AG04450 (cell line): ENCODE results near the gene LUZP4. TPM values are rescaled to one million over a fixed set of nuclear protein-coding genes. Genes with fewer than 3 reads are reported as not detected.
"Not testable (repeated sequence)": the region's sequence is repeated elsewhere in the genome, so short reads cannot be mapped to it uniquely, and the experiment has no call there.

Experiments used
- CTCF ChIA-PET: fragments of 300-600, 350-600 bp; formaldehyde crosslinking; extraction: SDS; loops from one replicate; lab custom pipeline; 2022; ENCODE audit warnings: antibody characterized with exemption, inconsistent platforms; lab: Charles Lee
- POLR2A ChIA-PET: fragments of 350-600 bp; formaldehyde crosslinking; extraction: SDS; loops from one replicate; lab custom pipeline; 2021; ENCODE audit warnings: antibody characterized with exemption, inconsistent platforms; lab: Yijun Ruan, JAX
- DNase-seq: peaks from one replicate; pipeline ENCODE4 v3.0.0-alpha.2; 2011; ENCODE audit warnings: low read depth, low spot score
- H3K27ac ChIP-seq: one replicate; pipeline ENCODE4 v1.5.1; 2012; ENCODE audit warnings: low read depth, low read length, control low read depth
- H3K27me3 ChIP-seq: one replicate; pipeline ENCODE4 v1.6.0; 2012; ENCODE audit warnings: low read length; ENCODE audit not compliant: control insufficient read depth, insufficient read depth
- H3K4me3 ChIP-seq: 2 replicates; pipeline ENCODE4 v1.5.1; 2011; ENCODE audit warnings: mild to moderate bottlenecking, low read depth, low read length, control low read depth
- H3K9me3 ChIP-seq: 2 replicates; pipeline ENCODE4 v1.5.1; 2012; ENCODE audit warnings: low read length; ENCODE audit not compliant: control insufficient read depth, insufficient read depth
- CTCF ChIP-seq: IDR thresholded peaks from 2 replicates; pipeline ENCODE4 v1.5.1; 2011; ENCODE audit warnings: low read depth, low read length, control low read depth, inconsistent platforms
- polyA plus RNA-seq: library from polyadenylated mRNA; depleted of rRNA; stranded (reverse); fragments of >200 nt; gene quantifications from 2 replicates; pipeline ENCODE4 v1.2.3, GENCODE V29; 2011

The LUZP4 gene
- polyA plus RNA-seq, 1 experiment, result not detected

GRCh38 chrX:115311601-115312001 is 22.1 kb downstream of the LUZP4 start:
- ChIA-PET POLR2A (no interaction called here), CTCF (no interaction called here)
- Histone ChIP-seq H3K9me3 (no peaks in the 10 kb centered on the region), H3K4me3 (no peak overlapping the region), H3K27ac (no peak overlapping the region), H3K27me3 (no peaks in the 10 kb centered on the region)
- no peak for TF ChIP-seq CTCF
- no peak for DNase-seq

- DNase-seq, result no peak
- H3K4me3 ChIP-seq, result no peak overlapping the region
- no peak overlapping the region for H3K27ac ChIP-seq
- H3K9me3 ChIP-seq, result no peaks in the 10 kb centered on the region
- no peaks in the 10 kb centered on the region for H3K27me3 ChIP-seq
- CTCF ChIA-PET, result no interaction called here
- no peak for TF ChIP-seq CTCF
- POLR2A ChIA-PET, result no interaction called here
Observed at GRCh38 chrX:115318139-115318538, 28.6 kb downstream of the LUZP4 start.

GRCh38 chrX:115322375-115322774 is 32.9 kb downstream of the LUZP4 start:
- TF ChIP-seq CTCF, result no peak
- ChIA-PET CTCF (interaction anchor here (0.9 kb wide), 1 partner anchor 38 kb away, joined by 3 read pairs; no protein-coding TSS in a partner anchor), POLR2A (no interaction called here)
- DNase-seq, result no peak
- H3K27me3 ChIP-seq, result no peaks in the 10 kb centered on the region
- H3K9me3 ChIP-seq, result no peaks in the 10 kb centered on the region
- no peak overlapping the region for H3K4me3 ChIP-seq
- H3K27ac ChIP-seq, result no peak overlapping the region

GRCh38 chrX:115324194-115324593 is 34.7 kb downstream of the LUZP4 start:
- no peaks in the 10 kb centered on the region for H3K9me3 ChIP-seq
- ChIA-PET POLR2A (no interaction called here), CTCF (interaction anchor here (3.5 kb wide), 1 partner anchor 318 kb away, joined by 24 read pairs; no protein-coding TSS in a partner anchor)
- no peak for TF ChIP-seq CTCF
- no peak for DNase-seq
- no peak overlapping the region for H3K4me3 ChIP-seq
- no peaks in the 10 kb centered on the region for H3K27me3 ChIP-seq
- H3K27ac ChIP-seq, result no peak overlapping the region

- H3K4me3 ChIP-seq, H3K27ac ChIP-seq, DNase-seq, POLR2A ChIA-PET, H3K9me3 ChIP-seq, H3K27me3 ChIP-seq: not testable (repeated sequence)
- CTCF ChIA-PET, result interaction anchor here (1.4 to 6.7 kb wide), 3 partner anchors 313 to 351 kb away, joined by 5 to 68 read pairs (median 5); no protein-coding TSS in a partner anchor
Observed at GRCh38 chrX:115329282-115329681, 39.8 kb downstream of the LUZP4 start.
